Hepatocyte (in vitro differentiated cells): ENCODE measurements around the gene ODF4. TPM values are rescaled to one million over a fixed set of nuclear protein-coding genes. Genes with fewer than 3 reads are reported as not detected.

Experiments
- DNase-seq: peaks from one replicate; pipeline ENCODE4 v3.0.0-alpha.2; 2016; ENCODE audit warnings: low spot score
- H2AFZ ChIP-seq: fragments of 200-600 bp; sonication (generic); 2 replicates; pipeline ENCODE4 v1.6.0; 2016; ENCODE audit warnings: antibody characterized with exemption, mild to moderate bottlenecking
- H3K27ac ChIP-seq: fragments of 200-600 bp; sonication (generic); 2 replicates; pipeline ENCODE4 v1.5.1; 2016; ENCODE audit warnings: mild to moderate bottlenecking
- H3K27me3 ChIP-seq: fragments of 200-600 bp; sonication (generic); 2 replicates; pipeline ENCODE4 v1.6.1; 2016
- H3K36me3 ChIP-seq: fragments of 200-600 bp; sonication (generic); replicated peaks from 2 replicates; pipeline ENCODE4 v1.5.1; 2016; ENCODE audit warnings: low read depth; ENCODE audit not compliant: insufficient read depth
- H3K4me1 ChIP-seq: fragments of 200-600 bp; sonication (generic); 2 replicates; pipeline ENCODE4 v1.5.1; 2016; ENCODE audit warnings: mild to moderate bottlenecking, moderate library complexity; ENCODE audit not compliant: insufficient read depth
- H3K4me2 ChIP-seq: fragments of 200-600 bp; sonication (generic); 2 replicates; pipeline ENCODE4 v1.6.0; 2016
- H3K4me3 ChIP-seq: fragments of 200-600 bp; sonication (generic); 2 replicates; pipeline ENCODE4 v1.5.1; 2016; ENCODE audit warnings: mild to moderate bottlenecking
- H3K79me2 ChIP-seq: fragments of 200-600 bp; sonication (generic); 2 replicates; pipeline ENCODE4 v1.6.0; 2017; ENCODE audit warnings: mild to moderate bottlenecking
- H3K9me2 ChIP-seq: fragments of 200-600 bp; sonication (generic); replicated peaks from 2 replicates; pipeline ENCODE4 v1.6.0; 2017; ENCODE audit warnings: mild to moderate bottlenecking; ENCODE audit not compliant: insufficient read depth
- H3K9me3 ChIP-seq: fragments of 200-600 bp; sonication (generic); 2 replicates; pipeline ENCODE4 v1.5.1; 2016; ENCODE audit warnings: low read depth, mild to moderate bottlenecking
- H4K20me1 ChIP-seq: fragments of 200-600 bp; sonication (generic); 2 replicates; pipeline ENCODE4 v1.6.0; 2016; ENCODE audit warnings: mild to moderate bottlenecking; ENCODE audit not compliant: insufficient read depth, poor library complexity, severe bottlenecking
- EZH2 ChIP-seq: fragments of 200-600 bp; sonication (generic); IDR thresholded peaks from 2 replicates; pipeline ENCODE4 v1.6.1; 2016; ENCODE audit warnings: antibody characterized with exemption, mild to moderate bottlenecking, borderline replicate concordance
- EZH2phosphoT487 ChIP-seq: fragments of 200-600 bp; sonication (generic); IDR thresholded peaks from one replicate; pipeline ENCODE4 v1.6.1; 2018; ENCODE audit warnings: antibody characterized with exemption, mild to moderate bottlenecking, low read depth, moderate library complexity; ENCODE audit not compliant: unreplicated experiment, severe bottlenecking
- WGBS: methylation state at CpG from one replicate; pipeline ENCODE4 v1.1.6; 2016; ENCODE audit warnings: low lambda C conversion rate; ENCODE audit errors: missing lambda C conversion rate; 5-methylcytosine and 5-hydroxymethylcytosine counted together
- polyA plus RNA-seq: library from polyadenylated mRNA; unstranded; fragments of >200 nt; fragmentation: Nextera tagmentation; extraction: Ambion mirVana; gene quantifications from 2 replicates; pipeline ENCODE4 v1.2.1, GENCODE V29; 2016
- total RNA-seq: library from RNA; depleted of rRNA; stranded (reverse); fragments of >200 nt; gene quantifications from 2 replicates; pipeline ENCODE4 v1.2.3, GENCODE V29; 2014
- TF ChIP-seq, protein P1 (sequence below): fragments of 200-600 bp; sonication (generic); IDR thresholded peaks from 2 replicates; pipeline ENCODE4 v1.5.1; 2016; ENCODE audit warnings: antibody characterized with exemption, mild to moderate bottlenecking; ENCODE audit not compliant: poor library complexity

The ODF4 gene
- total and polyA plus RNA-seq, 2 experiments from 2014 or later, result not detected

- TF ChIP-seq EZH2, result no peak
- TF ChIP-seq, protein P1, sequence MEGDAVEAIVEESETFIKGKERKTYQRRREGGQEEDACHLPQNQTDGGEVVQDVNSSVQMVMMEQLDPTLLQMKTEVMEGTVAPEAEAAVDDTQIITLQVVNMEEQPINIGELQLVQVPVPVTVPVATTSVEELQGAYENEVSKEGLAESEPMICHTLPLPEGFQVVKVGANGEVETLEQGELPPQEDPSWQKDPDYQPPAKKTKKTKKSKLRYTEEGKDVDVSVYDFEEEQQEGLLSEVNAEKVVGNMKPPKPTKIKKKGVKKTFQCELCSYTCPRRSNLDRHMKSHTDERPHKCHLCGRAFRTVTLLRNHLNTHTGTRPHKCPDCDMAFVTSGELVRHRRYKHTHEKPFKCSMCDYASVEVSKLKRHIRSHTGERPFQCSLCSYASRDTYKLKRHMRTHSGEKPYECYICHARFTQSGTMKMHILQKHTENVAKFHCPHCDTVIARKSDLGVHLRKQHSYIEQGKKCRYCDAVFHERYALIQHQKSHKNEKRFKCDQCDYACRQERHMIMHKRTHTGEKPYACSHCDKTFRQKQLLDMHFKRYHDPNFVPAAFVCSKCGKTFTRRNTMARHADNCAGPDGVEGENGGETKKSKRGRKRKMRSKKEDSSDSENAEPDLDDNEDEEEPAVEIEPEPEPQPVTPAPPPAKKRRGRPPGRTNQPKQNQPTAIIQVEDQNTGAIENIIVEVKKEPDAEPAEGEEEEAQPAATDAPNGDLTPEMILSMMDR, result no peak
- no peak for TF ChIP-seq EZH2phosphoT487
- Histone ChIP-seq H3K4me1 (no peaks in the 10 kb centered on the region), H4K20me1 (no peaks in the 10 kb centered on the region), H3K9me3 (no peaks in the 10 kb centered on the region), H3K4me2 (no peak overlapping the region), H3K36me3 (no peaks in the 10 kb centered on the region), H3K9me2 (no peaks in the 10 kb centered on the region), H3K4me3 (no peak overlapping the region), H3K27me3 (peaks cover 16% of the 10 kb centered on the region), H3K79me2 (no peaks in the 10 kb centered on the region), H2AFZ (no peak overlapping the region), H3K27ac (no peak overlapping the region)
- no peak for DNase-seq
- WGBS, result 82% methylated on average over 6 of the region's 6 CpGs
Observed at GRCh38 chr17:8320990-8321389, 18.6 kb upstream of the ODF4 start.

- Histone ChIP-seq H2AFZ (no peak overlapping the region), H3K4me3 (no peak overlapping the region), H3K9me2 (no peaks in the 10 kb centered on the region), H3K27me3 (peaks cover 5% of the 10 kb centered on the region), H4K20me1 (no peaks in the 10 kb centered on the region), H3K4me1 (no peaks in the 10 kb centered on the region), H3K79me2 (no peaks in the 10 kb centered on the region), H3K4me2 (no peak overlapping the region), H3K9me3 (no peaks in the 10 kb centered on the region), H3K27ac (no peak overlapping the region), H3K36me3 (no peaks in the 10 kb centered on the region)
- TF ChIP-seq EZH2phosphoT487, result no peak
- TF ChIP-seq, protein P1, result no peak
- no peak for TF ChIP-seq EZH2
- no peak for DNase-seq
- 89% methylated on average over 8 of the region's 8 CpGs for WGBS
Observed at GRCh38 chr17:8322061-8322460, 17.6 kb upstream of the ODF4 start.

GRCh38 chr17:8324132-8324531 is 15.5 kb upstream of the ODF4 start:
- 82% methylated on average over 5 of the region's 5 CpGs for WGBS
- H3K79me2 ChIP-seq, result no peaks in the 10 kb centered on the region
- no peak overlapping the region for H2AFZ ChIP-seq
- no peaks in the 10 kb centered on the region for H3K9me2 ChIP-seq
- DNase-seq, result no peak
- H3K4me3 ChIP-seq, result no peak overlapping the region
- TF ChIP-seq EZH2 (no peak), EZH2phosphoT487 (no peak)
- TF ChIP-seq, protein P1, result no peak
- no peaks in the 10 kb centered on the region for H3K36me3 ChIP-seq
- H3K4me1 ChIP-seq, result no peaks in the 10 kb centered on the region
- H3K27me3 ChIP-seq, result no peaks in the 10 kb centered on the region
- no peak overlapping the region for H3K4me2 ChIP-seq
- H4K20me1 ChIP-seq, result no peaks in the 10 kb centered on the region
- H3K27ac ChIP-seq, result no peak overlapping the region
- H3K9me3 ChIP-seq, result no peaks in the 10 kb centered on the region

GRCh38 chr17:8324923-8325322 is 14.7 kb upstream of the ODF4 start:
- Histone ChIP-seq H3K9me3 (no peaks in the 10 kb centered on the region), H3K9me2 (no peaks in the 10 kb centered on the region), H3K4me2 (no peak overlapping the region), H3K4me1 (no peaks in the 10 kb centered on the region), H3K79me2 (no peaks in the 10 kb centered on the region), H2AFZ (no peak overlapping the region), H3K4me3 (no peak overlapping the region), H3K27ac (no peak overlapping the region), H4K20me1 (no peaks in the 10 kb centered on the region), H3K27me3 (no peaks in the 10 kb centered on the region), H3K36me3 (no peaks in the 10 kb centered on the region)
- 85% methylated on average over 5 of the region's 5 CpGs for WGBS
- TF ChIP-seq, protein P1, result no peak
- TF ChIP-seq EZH2 (no peak), EZH2phosphoT487 (no peak)
- no peak for DNase-seq
